Measurements from ENCODE around the gene SLC6A7.

Gene SLC6A7

GRCh38 chr5:150188146-150188842, 1.6 kb upstream of the SLC6A7 start:
- Mint-ChIP-seq H3K27ac (no peak overlapping the region), H3K9me3 (no peaks in the 10 kb centered on the region), H3K36me3 (ENCODE audit: low read depth) (no peaks in the 10 kb centered on the region), H3K4me1 (ENCODE audit: low read depth) (no peaks in the 10 kb centered on the region), H3K4me3 (no peak overlapping the region), H3K27me3 (ENCODE audit: low read depth) (peaks cover 43% of the 10 kb centered on the region)

- H3K9me3 Mint-ChIP-seq = no peaks in the 10 kb centered on the region
- H3K27me3 Mint-ChIP-seq (ENCODE audit: low read depth) = peaks cover 48% of the 10 kb centered on the region
- H3K27ac Mint-ChIP-seq = no peak overlapping the region
- H3K4me3 Mint-ChIP-seq = no peak overlapping the region
- H3K36me3 Mint-ChIP-seq (ENCODE audit: low read depth) = no peaks in the 10 kb centered on the region
- H3K4me1 Mint-ChIP-seq (ENCODE audit: low read depth) = no peaks in the 10 kb centered on the region
Observed at GRCh38 chr5:150189326-150189725, 536 bp upstream of the SLC6A7 start.

GRCh38 chr5:150190503-150190979, 679 bp downstream of the SLC6A7 start:
- H3K27ac Mint-ChIP-seq = no peak overlapping the region
- H3K27me3 Mint-ChIP-seq (ENCODE audit: low read depth) = peaks cover 48% of the 10 kb centered on the region
- H3K9me3 Mint-ChIP-seq = no peaks in the 10 kb centered on the region

GRCh38 chr5:150190987-150191386, 1.1 kb downstream of the SLC6A7 start:
- H3K4me1 Mint-ChIP-seq (ENCODE audit: low read depth) = no peaks in the 10 kb centered on the region
- no peaks in the 10 kb centered on the region for H3K9me3 Mint-ChIP-seq

More at GRCh38 chr5:150190503-150190979, 679 bp downstream of the SLC6A7 start:
- no peak overlapping the region for H3K4me3 Mint-ChIP-seq
- no peaks in the 10 kb centered on the region for H3K36me3 Mint-ChIP-seq (ENCODE audit: low read depth)
- H3K4me1 Mint-ChIP-seq (ENCODE audit: low read depth) = no peaks in the 10 kb centered on the region

GRCh38 chr5:150192462-150192861, 2.6 kb downstream of the SLC6A7 start:
- Mint-ChIP-seq H3K9me3 (no peaks in the 10 kb centered on the region), H3K27me3 (ENCODE audit: low read depth) (peaks cover 44% of the 10 kb centered on the region), H3K4me3 (no peak overlapping the region), H3K36me3 (ENCODE audit: low read depth) (no peaks in the 10 kb centered on the region), H3K27ac (no peak overlapping the region), H3K4me1 (ENCODE audit: low read depth) (no peaks in the 10 kb centered on the region)

More at GRCh38 chr5:150190987-150191386, 1.1 kb downstream of the SLC6A7 start:
- H3K4me3 Mint-ChIP-seq = no peak overlapping the region
- H3K27ac Mint-ChIP-seq = no peak overlapping the region
- no peaks in the 10 kb centered on the region for H3K36me3 Mint-ChIP-seq (ENCODE audit: low read depth)
- H3K27me3 Mint-ChIP-seq (ENCODE audit: low read depth) = peaks cover 48% of the 10 kb centered on the region

GRCh38 chr5:150195736-150196485, 6.0 kb downstream of the SLC6A7 start:
- H3K27me3 Mint-ChIP-seq (ENCODE audit: low read depth) = peaks cover 27% of the 10 kb centered on the region

GRCh38 chr5:150196514-150196913, 6.7 kb downstream of the SLC6A7 start:
- peaks cover 23% of the 10 kb centered on the region for H3K27me3 Mint-ChIP-seq (ENCODE audit: low read depth)
- H3K4me1 Mint-ChIP-seq (ENCODE audit: low read depth) = no peaks in the 10 kb centered on the region
- no peaks in the 10 kb centered on the region for H3K9me3 Mint-ChIP-seq
- H3K27ac Mint-ChIP-seq = no peak overlapping the region
- no peaks in the 10 kb centered on the region for H3K36me3 Mint-ChIP-seq (ENCODE audit: low read depth)
- no peak overlapping the region for H3K4me3 Mint-ChIP-seq

More at GRCh38 chr5:150195736-150196485, 6.0 kb downstream of the SLC6A7 start:
- Mint-ChIP-seq H3K4me1 (ENCODE audit: low read depth) (no peaks in the 10 kb centered on the region), H3K9me3 (no peaks in the 10 kb centered on the region), H3K36me3 (ENCODE audit: low read depth) (no peaks in the 10 kb centered on the region), H3K4me3 (no peak overlapping the region), H3K27ac (no peak overlapping the region)

- H3K27ac Mint-ChIP-seq = no peak overlapping the region
- no peaks in the 10 kb centered on the region for H3K9me3 Mint-ChIP-seq
- no peaks in the 10 kb centered on the region for H3K4me1 Mint-ChIP-seq (ENCODE audit: low read depth)
- peaks cover 19% of the 10 kb centered on the region for H3K27me3 Mint-ChIP-seq (ENCODE audit: low read depth)
- H3K4me3 Mint-ChIP-seq = no peak overlapping the region
- H3K36me3 Mint-ChIP-seq (ENCODE audit: low read depth) = no peaks in the 10 kb centered on the region
Observed at GRCh38 chr5:150196986-150197385, 7.1 kb downstream of the SLC6A7 start.

GRCh38 chr5:150197476-150197875, 7.6 kb downstream of the SLC6A7 start:
- Mint-ChIP-seq H3K27ac (no peak overlapping the region), H3K4me1 (ENCODE audit: low read depth) (no peaks in the 10 kb centered on the region), H3K4me3 (no peak overlapping the region), H3K36me3 (ENCODE audit: low read depth) (no peaks in the 10 kb centered on the region), H3K27me3 (ENCODE audit: low read depth) (peaks cover 15% of the 10 kb centered on the region), H3K9me3 (no peaks in the 10 kb centered on the region)

- no peaks in the 10 kb centered on the region for H3K36me3 Mint-ChIP-seq (ENCODE audit: low read depth)
- no peak overlapping the region for H3K4me3 Mint-ChIP-seq
- H3K27ac Mint-ChIP-seq = no peak overlapping the region
- no peaks in the 10 kb centered on the region for H3K4me1 Mint-ChIP-seq (ENCODE audit: low read depth)
- no peaks in the 10 kb centered on the region for H3K9me3 Mint-ChIP-seq
- peaks cover 9% of the 10 kb centered on the region for H3K27me3 Mint-ChIP-seq (ENCODE audit: low read depth)
Observed at GRCh38 chr5:150202501-150202900, 12.6 kb downstream of the SLC6A7 start.

- no peaks in the 10 kb centered on the region for H3K9me3 Mint-ChIP-seq
- peaks cover 23% of the 10 kb centered on the region for H3K27me3 Mint-ChIP-seq (ENCODE audit: low read depth)
- no peaks in the 10 kb centered on the region for H3K36me3 Mint-ChIP-seq (ENCODE audit: low read depth)
- H3K4me1 Mint-ChIP-seq (ENCODE audit: low read depth) = peaks cover 4% of the 10 kb centered on the region
- H3K27ac Mint-ChIP-seq = no peak overlapping the region
- H3K4me3 Mint-ChIP-seq = no peak overlapping the region
Observed at GRCh38 chr5:150203832-150204589, 14.1 kb downstream of the SLC6A7 start.

GRCh38 chr5:150204590-150204960, 14.7 kb downstream of the SLC6A7 start:
- peaks cover 8% of the 10 kb centered on the region for H3K4me1 Mint-ChIP-seq (ENCODE audit: low read depth)
- no peak overlapping the region for H3K4me3 Mint-ChIP-seq
- H3K27me3 Mint-ChIP-seq (ENCODE audit: low read depth) = peaks cover 20% of the 10 kb centered on the region
- no peaks in the 10 kb centered on the region for H3K36me3 Mint-ChIP-seq (ENCODE audit: low read depth)
- H3K9me3 Mint-ChIP-seq = no peaks in the 10 kb centered on the region
- H3K27ac Mint-ChIP-seq = no peak overlapping the region

- Mint-ChIP-seq H3K4me1 (ENCODE audit: low read depth) (peaks cover 8% of the 10 kb centered on the region), H3K27ac (no peak overlapping the region), H3K27me3 (ENCODE audit: low read depth) (peaks cover 24% of the 10 kb centered on the region), H3K4me3 (no peak overlapping the region), H3K9me3 (no peaks in the 10 kb centered on the region), H3K36me3 (ENCODE audit: low read depth) (no peaks in the 10 kb centered on the region)
Observed at GRCh38 chr5:150206098-150206778, 16.4 kb downstream of the SLC6A7 start.

GRCh38 chr5:150206779-150207115, 16.9 kb downstream of the SLC6A7 start:
- H3K27me3 Mint-ChIP-seq (ENCODE audit: low read depth) = peaks cover 24% of the 10 kb centered on the region
- H3K4me3 Mint-ChIP-seq = no peak overlapping the region
- H3K27ac Mint-ChIP-seq = no peak overlapping the region
- H3K9me3 Mint-ChIP-seq = no peaks in the 10 kb centered on the region
- H3K36me3 Mint-ChIP-seq (ENCODE audit: low read depth) = no peaks in the 10 kb centered on the region
- peaks cover 8% of the 10 kb centered on the region for H3K4me1 Mint-ChIP-seq (ENCODE audit: low read depth)

Measured in T-helper 1 cell treated with Interleukin-12 subunit alpha and Interleukin-12 subunit beta and Interleukin-4 antibody, amounts not matched to agents 30 μg/mL and 1 μg/mL, for 36 hours (primary cell).